Measurements from ENCODE around the gene ELOF1. TPM values are rescaled to one million over a fixed set of nuclear protein-coding genes. Genes with fewer than 3 reads are reported as not detected.
A peak's percentile ranks its signal among the peaks of the same experiment; 100 is the strongest.

Gene ELOF1
- total and polyA plus RNA-seq, 2 of the 13 experiments (the other 11 are each of a cell fraction or from before 2014, with no cell fraction given), result 14.5 to 43.2 TPM

- no peak for TF ChIP-seq ZNF646 (CRISPR knock-in tag; IDR thresholded peaks at IDR 0.05)
- TF ChIP-seq IKZF4 (CRISPR knock-in tag; IDR thresholded peaks at IDR 0.05; ENCODE audit: borderline replicate concordance, low read depth, not compliant biosample characterization), result no peak
- no peak for TF ChIP-seq ZSCAN9 (CRISPR knock-in tag; IDR thresholded peaks at IDR 0.05; ENCODE audit: borderline replicate concordance)
- peak; percentile 46 for TF ChIP-seq MXD4 (CRISPR knock-in tag; IDR thresholded peaks at IDR 0.05)
- no peak for TF ChIP-seq NFIC (IDR thresholded peaks at IDR 0.05; ENCODE audit: low read length)
- no peak for TF ChIP-seq ZNF770 (CRISPR knock-in tag; IDR thresholded peaks at IDR 0.05)
- TF ChIP-seq E2F5 (CRISPR knock-in tag; conservative IDR thresholded peaks at IDR 0.05), result no peak
- TF ChIP-seq IRF9 (CRISPR knock-in tag; IDR thresholded peaks at IDR 0.05; ENCODE audit: borderline replicate concordance), result peak; percentile 93
- no peak for TF ChIP-seq SYNCRIP (IDR thresholded peaks at IDR 0.05; ENCODE audit: insufficient read depth, low read depth, low read length)
- no peak for TF ChIP-seq GTF3A (CRISPR knock-in tag; conservative IDR thresholded peaks at IDR 0.05)
- peak; percentile 36; the same call in 1 of the 2 replicates for TF ChIP-seq ZSCAN20 (CRISPR knock-in tag; IDR thresholded peaks at IDR 0.05; ENCODE audit: borderline replicate concordance)
- no peak; the same call in 1 of the 2 replicates for TF ChIP-seq E2F2 (CRISPR knock-in tag; IDR thresholded peaks at IDR 0.05; ENCODE audit: borderline replicate concordance)
- TF ChIP-seq ZNF484 (CRISPR knock-in tag; IDR thresholded peaks at IDR 0.05; ENCODE audit: borderline replicate concordance, low read depth), result no peak
- no peak for TF ChIP-seq MXD1 (CRISPR knock-in tag; IDR thresholded peaks at IDR 0.05)
- TF ChIP-seq GFI1 (CRISPR knock-in tag; IDR thresholded peaks at IDR 0.05; ENCODE audit: borderline replicate concordance), result no peak
Measured at GRCh38 chr19:11597202-11598102, 38.4 kb upstream of the ELOF1 start, which contains the start of gene ZNF627 (continued).
